ENCODE results near the gene ZC3H10. TPM values are rescaled to one million over a fixed set of nuclear protein-coding genes. Genes with fewer than 3 reads are reported as not detected.
"Not testable (repeated sequence)": the region's sequence is repeated elsewhere in the genome, so short reads cannot be mapped to it uniquely, and the experiment has no call there.

ZC3H10 gene
- polyA plus RNA-seq, 2 donors = 1.4 to 2.2 TPM

DNA sequence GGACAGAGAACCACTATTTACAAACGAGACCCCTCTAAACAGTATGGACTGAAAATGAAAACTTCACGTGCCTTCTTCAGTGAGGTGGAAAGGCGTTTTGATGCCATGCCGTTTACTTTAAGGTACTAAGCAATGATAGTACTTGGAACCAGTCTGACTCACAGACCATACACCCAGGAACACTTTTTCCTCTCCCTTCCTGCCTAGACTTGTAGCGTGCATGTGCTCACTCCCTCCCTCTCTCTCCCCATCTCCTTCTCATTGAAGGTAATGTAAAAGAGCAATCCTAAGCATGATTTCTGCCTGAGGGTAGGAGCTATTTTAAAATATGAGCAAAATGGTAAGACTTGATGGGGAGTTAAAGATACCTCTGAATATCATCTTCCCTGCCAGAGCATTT, 7.5 kb upstream of the ZC3H10 start:
- no peaks in the 10 kb centered on the region for H3K9me3 ChIP-seq (ENCODE audit: control insufficient read depth in 2 of 2, insufficient read depth in 1 of 2, low read depth in 1 of 2, low read length in 1 of 2)
- H3K4me1 ChIP-seq (ENCODE audit: control insufficient read depth in 2 of 2, insufficient read depth in 2 of 2, low read length in 1 of 2) = no peaks in the 10 kb centered on the region
- H3K36me3 ChIP-seq (ENCODE audit: control insufficient read depth in 2 of 2, insufficient read depth in 2 of 2, low read length in 1 of 2) = peaks cover 11 to 23% of the 10 kb centered on the region in 2 donors
- 60 to 72% methylated on average over 5 of the region's 5 CpGs for WGBS, 2 donors
- H3K4me3 ChIP-seq (ENCODE audit: low read depth in 1 of 2, low read length in 2 of 2) = no peak overlapping the region
- peak overlapping the region in 1 of 2 donors; percentile 42 for H3K27ac ChIP-seq (ENCODE audit: low read depth in 2 of 2, low read length in 1 of 2)
- no peaks in the 10 kb centered on the region for H3K27me3 ChIP-seq (ENCODE audit: control insufficient read depth in 1 of 2, insufficient read depth in 2 of 2, low read length in 2 of 2)

DNA sequence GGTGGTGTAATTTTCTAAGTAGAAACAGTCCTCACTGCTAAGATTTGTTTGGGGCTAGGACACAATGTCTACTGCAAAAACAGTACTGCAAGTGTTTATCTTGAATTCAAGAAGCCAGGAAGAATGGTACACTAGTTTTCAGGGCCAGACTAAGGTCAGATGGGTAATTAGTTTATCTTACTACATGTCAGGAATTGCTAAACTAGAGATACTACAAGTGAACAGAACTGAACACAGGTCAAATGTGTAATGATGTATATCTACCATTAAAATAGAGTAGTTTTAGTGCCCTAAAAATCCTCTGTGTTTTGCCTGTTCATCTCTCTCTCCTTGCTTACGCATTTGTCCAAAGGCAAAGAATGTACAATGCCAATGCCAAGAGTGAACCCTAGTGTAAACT, 4.0 kb upstream of the ZC3H10 start:
- H3K36me3 ChIP-seq (ENCODE audit: control insufficient read depth in 2 of 2, insufficient read depth in 2 of 2, low read length in 1 of 2) = peaks cover 11 to 14% of the 10 kb centered on the region in 2 donors
- no peaks in the 10 kb centered on the region for H3K27me3 ChIP-seq (ENCODE audit: control insufficient read depth in 1 of 2, insufficient read depth in 2 of 2, low read length in 2 of 2)
- 88 to 97% methylated on average over 1 of the region's 1 CpG for WGBS, 2 donors
- H3K4me3 ChIP-seq (ENCODE audit: low read depth in 1 of 2, low read length in 2 of 2) = no peak overlapping the region
- no peak overlapping the region for H3K27ac ChIP-seq (ENCODE audit: low read depth in 2 of 2, low read length in 1 of 2)
- no peaks in the 10 kb centered on the region for H3K9me3 ChIP-seq (ENCODE audit: control insufficient read depth in 2 of 2, insufficient read depth in 1 of 2, low read depth in 1 of 2, low read length in 1 of 2)
- H3K4me1 ChIP-seq (ENCODE audit: control insufficient read depth in 2 of 2, insufficient read depth in 2 of 2, low read length in 1 of 2) = no peaks in the 10 kb centered on the region

DNA sequence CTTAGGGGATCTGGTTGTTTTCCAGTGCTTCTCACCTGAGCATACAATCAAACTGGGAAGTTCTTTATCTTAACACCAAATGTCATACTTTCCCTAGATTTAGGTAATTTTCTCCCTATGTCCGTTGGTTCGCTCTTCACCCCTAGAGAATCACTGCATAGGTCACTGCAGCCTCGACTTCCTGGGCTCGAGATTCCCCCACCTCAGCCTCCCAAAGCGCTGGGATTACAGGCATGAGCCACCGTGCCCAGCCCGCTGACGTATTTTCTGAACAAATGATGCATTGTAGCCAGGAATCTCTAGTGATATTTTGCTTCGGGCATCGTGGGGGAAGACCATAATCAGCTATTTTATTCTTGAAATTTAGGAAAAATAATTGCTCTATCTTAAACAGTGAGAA, 2.7 kb upstream of the ZC3H10 start:
- H3K27ac ChIP-seq (ENCODE audit: low read depth in 2 of 2, low read length in 1 of 2) = peak overlapping the region; percentile 58 to 92
- 33 to 42% methylated on average over 10 of the region's 10 CpGs for WGBS, 2 donors
- H3K27me3 ChIP-seq (ENCODE audit: control insufficient read depth in 1 of 2, insufficient read depth in 2 of 2, low read length in 2 of 2) = no peaks in the 10 kb centered on the region
- peak overlapping the region in 1 of 2 donors; percentile 88 for H3K4me3 ChIP-seq (ENCODE audit: low read depth in 1 of 2, low read length in 2 of 2)
- H3K4me1 ChIP-seq (ENCODE audit: control insufficient read depth in 2 of 2, insufficient read depth in 2 of 2, low read length in 1 of 2) = no peaks in the 10 kb centered on the region
- H3K36me3 ChIP-seq (ENCODE audit: control insufficient read depth in 2 of 2, insufficient read depth in 2 of 2, low read length in 1 of 2) = peaks cover 7 to 15% of the 10 kb centered on the region in 2 donors
- no peaks in the 10 kb centered on the region for H3K9me3 ChIP-seq (ENCODE audit: control insufficient read depth in 2 of 2, insufficient read depth in 1 of 2, low read depth in 1 of 2, low read length in 1 of 2)

DNA sequence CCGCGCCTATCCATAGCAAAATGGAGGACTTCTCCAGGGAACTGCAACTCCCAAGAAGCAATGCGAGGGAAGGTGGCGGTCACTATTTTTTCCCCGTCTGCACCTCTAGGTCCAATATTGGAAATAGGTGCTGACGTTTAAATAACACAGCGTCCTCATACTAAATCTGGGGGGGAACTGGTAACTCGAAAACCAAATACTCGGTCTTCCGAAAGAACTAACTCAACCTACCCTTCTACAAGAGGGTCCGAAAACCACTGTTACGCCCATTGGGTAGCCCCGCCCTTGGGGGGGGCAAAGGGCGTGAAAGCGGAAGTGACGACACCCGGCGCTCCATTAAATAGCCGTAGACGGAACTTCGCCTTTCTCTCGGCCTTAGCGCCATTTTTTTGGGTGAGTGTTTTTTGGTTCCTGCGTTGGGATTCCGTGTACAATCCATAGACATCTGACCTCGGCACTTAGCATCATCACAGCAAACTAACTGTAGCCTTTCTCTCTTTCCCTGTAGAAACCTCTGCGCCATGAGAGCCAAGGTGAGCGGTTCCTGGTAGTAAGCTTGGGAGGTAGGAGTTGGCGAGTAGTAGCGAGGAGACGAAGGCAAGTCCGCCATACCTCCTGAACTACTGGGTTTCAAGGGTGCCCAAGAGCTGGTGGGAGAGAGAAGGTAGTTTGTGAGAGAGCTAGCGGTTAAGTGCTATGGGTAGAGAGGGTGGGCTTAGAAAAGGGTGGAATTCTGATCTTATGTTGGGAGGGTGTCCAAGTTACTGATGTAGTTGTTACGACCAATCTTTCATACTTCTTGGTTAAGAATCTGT, 1.6 kb upstream of the ZC3H10 start, which contains the start of gene RPL41:
TSS of gene RPL41 (plus strand) at position 367 of the 815 bp plus-strand sequence.
- Histone ChIP-seq H3K36me3 (ENCODE audit: control insufficient read depth in 2 of 2, insufficient read depth in 2 of 2, low read length in 1 of 2) (peaks cover 0 to 17% of the 10 kb centered on the region in 2 donors), H3K4me1 (ENCODE audit: control insufficient read depth in 2 of 2, insufficient read depth in 2 of 2, low read length in 1 of 2) (no peaks in the 10 kb centered on the region), H3K27me3 (ENCODE audit: control insufficient read depth in 1 of 2, insufficient read depth in 2 of 2, low read length in 2 of 2) (no peaks in the 10 kb centered on the region), H3K27ac (ENCODE audit: low read depth in 2 of 2, low read length in 1 of 2) (peak within 1 kb of the TSS; percentile 92 to 100), H3K9me3 (ENCODE audit: control insufficient read depth in 2 of 2, insufficient read depth in 1 of 2, low read depth in 1 of 2, low read length in 1 of 2) (no peaks in the 10 kb centered on the region), H3K4me3 (ENCODE audit: low read depth in 1 of 2, low read length in 2 of 2) (peak within 1 kb of the TSS; percentile 63 to 88)
- WGBS, 2 donors = 0% methylated on average over 34 of the region's 34 CpGs

DNA sequence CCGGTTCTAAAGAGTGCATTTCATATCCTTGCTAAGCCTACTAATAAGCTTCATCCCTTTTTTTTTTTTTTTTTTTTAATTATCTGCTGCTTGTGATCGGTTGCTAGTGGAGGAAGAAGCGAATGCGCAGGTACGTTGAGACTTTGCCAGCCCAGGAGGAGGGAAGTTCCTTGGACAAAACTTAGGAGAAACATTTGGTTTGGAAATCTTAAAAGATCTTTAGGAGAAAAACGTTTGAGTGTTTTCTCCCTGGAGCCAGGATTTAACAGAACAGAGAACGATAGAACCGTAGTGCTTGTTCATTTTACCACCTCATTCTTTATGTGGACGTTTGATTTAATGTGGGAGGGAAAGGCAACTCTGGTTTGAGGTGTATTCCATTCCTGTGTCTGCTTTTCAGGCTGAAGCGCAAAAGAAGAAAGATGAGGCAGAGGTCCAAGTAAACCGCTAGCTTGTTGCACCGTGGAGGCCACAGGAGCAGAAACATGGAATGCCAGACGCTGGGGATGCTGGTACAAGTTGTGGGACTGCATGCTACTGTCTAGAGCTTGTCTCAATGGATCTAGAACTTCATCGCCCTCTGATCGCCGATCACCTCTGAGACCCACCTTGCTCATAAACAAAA, 872 bp upstream of the ZC3H10 start:
- H3K9me3 ChIP-seq (ENCODE audit: control insufficient read depth in 2 of 2, insufficient read depth in 1 of 2, low read depth in 1 of 2, low read length in 1 of 2); H3K27me3 ChIP-seq (ENCODE audit: control insufficient read depth in 1 of 2, insufficient read depth in 2 of 2, low read length in 2 of 2): not testable (repeated sequence)
- 2 to 3% methylated on average over 12 of the region's 16 CpGs for WGBS, 2 donors

DNA sequence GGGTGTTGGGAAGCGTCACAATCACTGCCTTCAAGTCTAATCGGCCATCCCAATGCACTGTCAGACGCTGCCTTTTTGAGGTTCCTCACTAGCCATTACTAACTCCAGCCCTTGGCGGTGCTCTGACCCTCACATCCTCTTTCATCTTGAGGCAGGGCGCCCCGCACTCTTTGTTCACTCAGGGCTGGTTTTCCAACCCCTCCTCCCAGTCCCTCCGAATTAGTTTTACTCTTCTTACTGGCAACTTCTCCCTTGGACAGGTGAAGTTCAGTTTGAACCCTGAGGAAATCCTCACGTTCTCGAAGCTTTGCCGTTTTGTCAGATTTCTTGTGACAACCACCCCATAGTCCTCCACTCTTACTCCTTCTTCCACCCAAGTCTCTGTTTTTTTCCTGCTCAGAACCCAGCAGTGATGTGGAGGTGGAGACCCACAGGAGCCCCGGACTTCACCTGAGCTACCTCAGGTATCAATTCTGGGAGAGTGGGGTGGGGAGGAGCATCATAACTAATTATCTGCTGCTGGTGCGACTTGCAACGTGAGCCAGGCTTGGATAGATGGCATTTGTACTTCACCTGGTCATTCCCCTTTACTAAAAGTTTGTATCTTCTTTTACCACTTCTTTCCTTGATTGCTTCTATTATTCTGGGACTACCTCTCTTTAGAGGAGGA, 757 bp downstream of the ZC3H10 start:
- Histone ChIP-seq H3K36me3 (ENCODE audit: control insufficient read depth in 2 of 2, insufficient read depth in 2 of 2, low read length in 1 of 2) (peaks cover 0 to 9% of the 10 kb centered on the region in 2 donors), H3K4me1 (ENCODE audit: control insufficient read depth in 2 of 2, insufficient read depth in 2 of 2, low read length in 1 of 2) (no peaks in the 10 kb centered on the region), H3K4me3 (ENCODE audit: low read depth in 1 of 2, low read length in 2 of 2) (peak overlapping the region; percentile 57 to 74), H3K27me3 (ENCODE audit: control insufficient read depth in 1 of 2, insufficient read depth in 2 of 2, low read length in 2 of 2) (no peaks in the 10 kb centered on the region), H3K9me3 (ENCODE audit: control insufficient read depth in 2 of 2, insufficient read depth in 1 of 2, low read depth in 1 of 2, low read length in 1 of 2) (no peaks in the 10 kb centered on the region), H3K27ac (ENCODE audit: low read depth in 2 of 2, low read length in 1 of 2) (peak overlapping the region; percentile 97 to 98)
- 6 to 7% methylated on average over 13 of the region's 13 CpGs for WGBS, 2 donors

More for the DNA sequence above, 872 bp upstream of the ZC3H10 start:
- Histone ChIP-seq H3K36me3 (ENCODE audit: control insufficient read depth in 2 of 2, insufficient read depth in 2 of 2, low read length in 1 of 2) (peaks cover 0 to 15% of the 10 kb centered on the region in 2 donors), H3K4me3 (ENCODE audit: low read depth in 1 of 2, low read length in 2 of 2) (peak overlapping the region; percentile 63 to 88), H3K27ac (ENCODE audit: low read depth in 2 of 2, low read length in 1 of 2) (peak overlapping the region; percentile 92 to 100)
- H3K4me1 ChIP-seq (ENCODE audit: control insufficient read depth in 2 of 2, insufficient read depth in 2 of 2, low read length in 1 of 2) = not testable (repeated sequence)

DNA sequence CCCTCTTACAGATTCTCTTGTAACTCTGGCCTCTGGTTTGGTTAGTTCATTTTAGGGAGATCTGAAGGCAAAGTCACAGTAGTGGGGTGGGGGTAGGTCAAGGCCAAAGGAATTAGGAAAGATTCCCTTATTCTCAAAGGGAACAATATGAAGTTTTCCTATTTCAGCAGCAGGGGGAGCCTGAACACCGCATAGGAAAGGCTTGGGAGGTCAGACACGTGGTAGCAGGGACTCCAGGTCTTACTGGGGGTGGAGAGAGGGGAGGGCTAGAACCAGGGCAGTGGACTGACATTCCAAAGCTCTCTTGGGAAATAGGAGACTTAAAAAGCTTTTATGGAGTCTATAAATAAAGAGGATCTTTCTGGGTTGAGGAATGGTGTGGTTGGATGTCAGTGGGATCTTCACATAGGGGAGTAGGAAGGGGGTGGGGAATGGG, 1.3 kb downstream of the ZC3H10 start:
- WGBS, 2 donors = 0 to 2% methylated on average over 2 of the region's 2 CpGs
- Histone ChIP-seq H3K36me3 (ENCODE audit: control insufficient read depth in 2 of 2, insufficient read depth in 2 of 2, low read length in 1 of 2) (peaks cover 0 to 9% of the 10 kb centered on the region in 2 donors), H3K4me3 (ENCODE audit: low read depth in 1 of 2, low read length in 2 of 2) (no peak overlapping the region), H3K4me1 (ENCODE audit: control insufficient read depth in 2 of 2, insufficient read depth in 2 of 2, low read length in 1 of 2) (no peaks in the 10 kb centered on the region), H3K9me3 (ENCODE audit: control insufficient read depth in 2 of 2, insufficient read depth in 1 of 2, low read depth in 1 of 2, low read length in 1 of 2) (no peaks in the 10 kb centered on the region), H3K27me3 (ENCODE audit: control insufficient read depth in 1 of 2, insufficient read depth in 2 of 2, low read length in 2 of 2) (no peaks in the 10 kb centered on the region), H3K27ac (ENCODE audit: low read depth in 2 of 2, low read length in 1 of 2) (peak overlapping the region; percentile 35 to 98)

- no peaks in the 10 kb centered on the region for H3K4me1 ChIP-seq (ENCODE audit: control insufficient read depth in 2 of 2, insufficient read depth in 2 of 2, low read length in 1 of 2)
- no peaks in the 10 kb centered on the region for H3K27me3 ChIP-seq (ENCODE audit: control insufficient read depth in 1 of 2, insufficient read depth in 2 of 2, low read length in 2 of 2)
- WGBS, 2 donors = 88 to 90% methylated on average over 17 of the region's 17 CpGs
- no peaks in the 10 kb centered on the region for H3K9me3 ChIP-seq (ENCODE audit: control insufficient read depth in 2 of 2, insufficient read depth in 1 of 2, low read depth in 1 of 2, low read length in 1 of 2)
- H3K4me3 ChIP-seq (ENCODE audit: low read depth in 1 of 2, low read length in 2 of 2) = no peak overlapping the region
- H3K27ac ChIP-seq (ENCODE audit: low read depth in 2 of 2, low read length in 1 of 2) = peak overlapping the region in 1 of 2 donors; percentile 21
- peaks cover 0 to 9% of the 10 kb centered on the region in 2 donors for H3K36me3 ChIP-seq (ENCODE audit: control insufficient read depth in 2 of 2, insufficient read depth in 2 of 2, low read length in 1 of 2)
These were observed 2.2 kb downstream of the ZC3H10 start for GRCh38 chr12:56120158-56120846.

Measured in esophagus (tissue), 2 donors.